ENCODE measurements around the gene KSR1. TPM values are rescaled to one million over a fixed set of nuclear protein-coding genes. Genes with fewer than 3 reads are reported as not detected.

The KSR1 gene
- total and polyA plus RNA-seq, 2 experiments from 2014 or later = 7.8 to 53.2 TPM

DNA sequence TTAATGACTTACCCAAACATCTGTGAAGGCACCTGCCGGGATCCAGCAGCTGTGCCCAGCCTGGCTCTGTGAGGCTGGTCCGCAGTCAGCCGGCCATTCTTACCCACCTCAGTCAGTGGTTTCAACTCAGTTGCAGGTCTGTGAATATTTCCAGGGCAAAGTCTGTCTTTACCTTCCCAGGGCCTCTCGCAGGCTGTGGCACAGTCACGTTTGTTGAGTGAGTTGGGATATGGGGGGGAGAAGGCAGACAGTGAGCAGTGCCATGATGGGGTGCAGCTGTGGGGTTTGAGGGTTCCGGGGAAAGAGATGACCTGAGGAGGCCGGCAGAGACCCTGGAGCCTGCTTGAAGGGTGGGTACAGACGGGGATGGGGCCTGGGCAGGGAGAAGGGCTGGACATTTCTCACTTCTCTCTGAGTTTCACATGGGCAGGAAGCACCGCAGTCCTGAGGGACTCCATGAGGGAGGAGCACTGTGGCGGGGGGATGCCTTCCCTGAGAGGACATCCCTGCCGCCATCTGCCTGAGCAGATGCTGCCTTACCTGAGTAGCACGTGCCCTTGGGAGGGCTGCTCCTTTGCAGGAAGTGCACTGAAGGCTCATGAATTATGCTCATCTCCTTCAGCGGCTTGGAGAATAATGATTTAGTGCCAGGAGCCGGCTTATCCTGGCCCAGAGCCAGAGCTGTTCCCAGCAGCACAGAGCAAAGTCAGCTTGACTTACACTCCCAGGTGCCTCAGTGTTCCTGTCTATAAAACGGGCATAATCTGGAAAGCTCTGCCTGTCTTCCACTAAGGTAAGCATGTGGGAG, 48.1 kb downstream of the KSR1 start:
- Mint-ChIP-seq H3K27ac (0 out of 2 replicates have a peak overlapping the region, but pooled peaks have one; percentile 27), H3K4me3 (no peak overlapping the region)
- peaks cover 20% of the 10 kb centered on the region for H3K4me1 ChIP-seq (ENCODE audit: insufficient read depth)

More for the DNA sequence above, 48.1 kb downstream of the KSR1 start:
- Mint-ChIP-seq H3K9me3 (peaks cover 45% of the 10 kb centered on the region), H3K4me1 (peaks cover 38% of the 10 kb centered on the region), H3K36me3 (ENCODE audit: low read depth) (peaks cover 40% of the 10 kb centered on the region), H3K27me3 (ENCODE audit: insufficient read depth, low read depth, poor library complexity) (peaks cover 7% of the 10 kb centered on the region)
- Histone ChIP-seq H3K4me3 (no peak overlapping the region), H3K4me2 (no peak overlapping the region), H3K27me3 (ENCODE audit: insufficient read depth) (no peaks in the 10 kb centered on the region), H3K27ac (ENCODE audit: low read depth) (no peak overlapping the region), H3F3A (replicated peaks; ENCODE audit: low read depth) (no peaks in the 10 kb centered on the region), H2AFZ (no peak overlapping the region), H3K9me2 (ENCODE audit: insufficient read depth) (no peaks in the 10 kb centered on the region), H3K79me2 (replicated peaks; ENCODE audit: insufficient read depth) (peaks cover 89% of the 10 kb centered on the region), H3K36me3 (ENCODE audit: insufficient read depth) (no peaks in the 10 kb centered on the region; the same call in 1 of the 2 replicates), H4K20me1 (replicated peaks; ENCODE audit: insufficient read depth) (no peaks in the 10 kb centered on the region; the same call in 1 of the 2 replicates)
- ATAC-seq = no peak
- DNase-seq (ENCODE audit: low spot score) = no peak
- no peak for TF ChIP-seq JUNB (IDR thresholded peaks at IDR 0.05; ENCODE audit: unreplicated experiment)
- no peak for TF ChIP-seq EZH2 (IDR thresholded peaks at IDR 0.05; ENCODE audit: low read depth, unreplicated experiment)
- TF ChIP-seq POLR2AphosphoS5 (IDR thresholded peaks at IDR 0.05; ENCODE audit: low read depth) = no peak
- TF ChIP-seq, protein P1, sequence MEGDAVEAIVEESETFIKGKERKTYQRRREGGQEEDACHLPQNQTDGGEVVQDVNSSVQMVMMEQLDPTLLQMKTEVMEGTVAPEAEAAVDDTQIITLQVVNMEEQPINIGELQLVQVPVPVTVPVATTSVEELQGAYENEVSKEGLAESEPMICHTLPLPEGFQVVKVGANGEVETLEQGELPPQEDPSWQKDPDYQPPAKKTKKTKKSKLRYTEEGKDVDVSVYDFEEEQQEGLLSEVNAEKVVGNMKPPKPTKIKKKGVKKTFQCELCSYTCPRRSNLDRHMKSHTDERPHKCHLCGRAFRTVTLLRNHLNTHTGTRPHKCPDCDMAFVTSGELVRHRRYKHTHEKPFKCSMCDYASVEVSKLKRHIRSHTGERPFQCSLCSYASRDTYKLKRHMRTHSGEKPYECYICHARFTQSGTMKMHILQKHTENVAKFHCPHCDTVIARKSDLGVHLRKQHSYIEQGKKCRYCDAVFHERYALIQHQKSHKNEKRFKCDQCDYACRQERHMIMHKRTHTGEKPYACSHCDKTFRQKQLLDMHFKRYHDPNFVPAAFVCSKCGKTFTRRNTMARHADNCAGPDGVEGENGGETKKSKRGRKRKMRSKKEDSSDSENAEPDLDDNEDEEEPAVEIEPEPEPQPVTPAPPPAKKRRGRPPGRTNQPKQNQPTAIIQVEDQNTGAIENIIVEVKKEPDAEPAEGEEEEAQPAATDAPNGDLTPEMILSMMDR (conservative IDR thresholded peaks at IDR 0.05; ENCODE audit: low read depth in 2 of 2) = no peak
- TF ChIP-seq, protein P2, sequence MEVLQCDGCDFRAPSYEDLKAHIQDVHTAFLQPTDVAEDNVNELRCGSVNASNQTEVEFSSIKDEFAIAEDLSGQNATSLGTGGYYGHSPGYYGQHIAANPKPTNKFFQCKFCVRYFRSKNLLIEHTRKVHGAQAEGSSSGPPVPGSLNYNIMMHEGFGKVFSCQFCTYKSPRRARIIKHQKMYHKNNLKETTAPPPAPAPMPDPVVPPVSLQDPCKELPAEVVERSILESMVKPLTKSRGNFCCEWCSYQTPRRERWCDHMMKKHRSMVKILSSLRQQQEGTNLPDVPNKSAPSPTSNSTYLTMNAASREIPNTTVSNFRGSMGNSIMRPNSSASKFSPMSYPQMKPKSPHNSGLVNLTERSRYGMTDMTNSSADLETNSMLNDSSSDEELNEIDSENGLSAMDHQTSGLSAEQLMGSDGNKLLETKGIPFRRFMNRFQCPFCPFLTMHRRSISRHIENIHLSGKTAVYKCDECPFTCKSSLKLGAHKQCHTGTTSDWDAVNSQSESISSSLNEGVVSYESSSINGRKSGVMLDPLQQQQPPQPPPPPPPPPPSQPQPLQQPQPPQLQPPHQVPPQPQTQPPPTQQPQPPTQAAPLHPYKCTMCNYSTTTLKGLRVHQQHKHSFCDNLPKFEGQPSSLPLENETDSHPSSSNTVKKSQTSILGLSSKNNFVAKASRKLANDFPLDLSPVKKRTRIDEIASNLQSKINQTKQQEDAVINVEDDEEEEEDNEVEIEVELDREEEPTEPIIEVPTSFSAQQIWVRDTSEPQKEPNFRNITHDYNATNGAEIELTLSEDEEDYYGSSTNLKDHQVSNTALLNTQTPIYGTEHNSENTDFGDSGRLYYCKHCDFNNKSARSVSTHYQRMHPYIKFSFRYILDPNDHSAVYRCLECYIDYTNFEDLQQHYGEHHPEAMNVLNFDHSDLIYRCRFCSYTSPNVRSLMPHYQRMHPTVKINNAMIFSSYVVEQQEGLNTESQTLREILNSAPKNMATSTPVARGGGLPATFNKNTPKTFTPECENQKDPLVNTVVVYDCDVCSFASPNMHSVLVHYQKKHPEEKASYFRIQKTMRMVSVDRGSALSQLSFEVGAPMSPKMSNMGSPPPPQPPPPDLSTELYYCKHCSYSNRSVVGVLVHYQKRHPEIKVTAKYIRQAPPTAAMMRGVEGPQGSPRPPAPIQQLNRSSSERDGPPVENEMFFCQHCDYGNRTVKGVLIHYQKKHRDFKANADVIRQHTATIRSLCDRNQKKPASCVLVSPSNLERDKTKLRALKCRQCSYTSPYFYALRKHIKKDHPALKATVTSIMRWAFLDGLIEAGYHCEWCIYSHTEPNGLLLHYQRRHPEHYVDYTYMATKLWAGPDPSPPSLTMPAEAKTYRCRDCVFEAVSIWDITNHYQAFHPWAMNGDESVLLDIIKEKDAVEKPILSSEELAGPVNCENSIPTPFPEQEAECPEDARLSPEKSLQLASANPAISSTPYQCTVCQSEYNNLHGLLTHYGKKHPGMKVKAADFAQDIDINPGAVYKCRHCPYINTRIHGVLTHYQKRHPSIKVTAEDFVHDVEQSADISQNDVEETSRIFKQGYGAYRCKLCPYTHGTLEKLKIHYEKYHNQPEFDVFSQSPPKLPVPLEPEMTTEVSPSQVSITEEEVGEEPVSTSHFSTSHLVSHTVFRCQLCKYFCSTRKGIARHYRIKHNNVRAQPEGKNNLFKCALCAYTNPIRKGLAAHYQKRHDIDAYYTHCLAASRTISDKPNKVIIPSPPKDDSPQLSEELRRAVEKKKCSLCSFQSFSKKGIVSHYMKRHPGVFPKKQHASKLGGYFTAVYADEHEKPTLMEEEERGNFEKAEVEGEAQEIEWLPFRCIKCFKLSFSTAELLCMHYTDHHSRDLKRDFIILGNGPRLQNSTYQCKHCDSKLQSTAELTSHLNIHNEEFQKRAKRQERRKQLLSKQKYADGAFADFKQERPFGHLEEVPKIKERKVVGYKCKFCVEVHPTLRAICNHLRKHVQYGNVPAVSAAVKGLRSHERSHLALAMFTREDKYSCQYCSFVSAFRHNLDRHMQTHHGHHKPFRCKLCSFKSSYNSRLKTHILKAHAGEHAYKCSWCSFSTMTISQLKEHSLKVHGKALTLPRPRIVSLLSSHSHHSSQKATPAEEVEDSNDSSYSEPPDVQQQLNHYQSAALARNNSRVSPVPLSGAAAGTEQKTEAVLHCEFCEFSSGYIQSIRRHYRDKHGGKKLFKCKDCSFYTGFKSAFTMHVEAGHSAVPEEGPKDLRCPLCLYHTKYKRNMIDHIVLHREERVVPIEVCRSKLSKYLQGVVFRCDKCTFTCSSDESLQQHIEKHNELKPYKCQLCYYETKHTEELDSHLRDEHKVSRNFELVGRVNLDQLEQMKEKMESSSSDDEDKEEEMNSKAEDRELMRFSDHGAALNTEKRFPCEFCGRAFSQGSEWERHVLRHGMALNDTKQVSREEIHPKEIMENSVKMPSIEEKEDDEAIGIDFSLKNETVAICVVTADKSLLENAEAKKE (CRISPR knock-in tag; IDR thresholded peaks at IDR 0.05) = no peak
- TF ChIP-seq ZNF114 (CRISPR knock-in tag; IDR thresholded peaks at IDR 0.05) = no peak
- TF ChIP-seq CREB1 (CRISPR knock-in tag; IDR thresholded peaks at IDR 0.05; ENCODE audit: low read depth) = no peak
- no peak for TF ChIP-seq EZH2phosphoT487 (IDR thresholded peaks at IDR 0.05; ENCODE audit: unreplicated experiment)
- no peak for TF ChIP-seq NANOG (IDR thresholded peaks at IDR 0.05; ENCODE audit: borderline replicate concordance)
- TF ChIP-seq, protein P3, sequence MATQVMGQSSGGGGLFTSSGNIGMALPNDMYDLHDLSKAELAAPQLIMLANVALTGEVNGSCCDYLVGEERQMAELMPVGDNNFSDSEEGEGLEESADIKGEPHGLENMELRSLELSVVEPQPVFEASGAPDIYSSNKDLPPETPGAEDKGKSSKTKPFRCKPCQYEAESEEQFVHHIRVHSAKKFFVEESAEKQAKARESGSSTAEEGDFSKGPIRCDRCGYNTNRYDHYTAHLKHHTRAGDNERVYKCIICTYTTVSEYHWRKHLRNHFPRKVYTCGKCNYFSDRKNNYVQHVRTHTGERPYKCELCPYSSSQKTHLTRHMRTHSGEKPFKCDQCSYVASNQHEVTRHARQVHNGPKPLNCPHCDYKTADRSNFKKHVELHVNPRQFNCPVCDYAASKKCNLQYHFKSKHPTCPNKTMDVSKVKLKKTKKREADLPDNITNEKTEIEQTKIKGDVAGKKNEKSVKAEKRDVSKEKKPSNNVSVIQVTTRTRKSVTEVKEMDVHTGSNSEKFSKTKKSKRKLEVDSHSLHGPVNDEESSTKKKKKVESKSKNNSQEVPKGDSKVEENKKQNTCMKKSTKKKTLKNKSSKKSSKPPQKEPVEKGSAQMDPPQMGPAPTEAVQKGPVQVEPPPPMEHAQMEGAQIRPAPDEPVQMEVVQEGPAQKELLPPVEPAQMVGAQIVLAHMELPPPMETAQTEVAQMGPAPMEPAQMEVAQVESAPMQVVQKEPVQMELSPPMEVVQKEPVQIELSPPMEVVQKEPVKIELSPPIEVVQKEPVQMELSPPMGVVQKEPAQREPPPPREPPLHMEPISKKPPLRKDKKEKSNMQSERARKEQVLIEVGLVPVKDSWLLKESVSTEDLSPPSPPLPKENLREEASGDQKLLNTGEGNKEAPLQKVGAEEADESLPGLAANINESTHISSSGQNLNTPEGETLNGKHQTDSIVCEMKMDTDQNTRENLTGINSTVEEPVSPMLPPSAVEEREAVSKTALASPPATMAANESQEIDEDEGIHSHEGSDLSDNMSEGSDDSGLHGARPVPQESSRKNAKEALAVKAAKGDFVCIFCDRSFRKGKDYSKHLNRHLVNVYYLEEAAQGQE (IDR thresholded peaks at IDR 0.05; ENCODE audit: unreplicated experiment) = no peak
- TF ChIP-seq ZNF331 (CRISPR knock-in tag; IDR thresholded peaks at IDR 0.05; ENCODE audit: low read depth) = no peak
- TF ChIP-seq, protein P4, sequence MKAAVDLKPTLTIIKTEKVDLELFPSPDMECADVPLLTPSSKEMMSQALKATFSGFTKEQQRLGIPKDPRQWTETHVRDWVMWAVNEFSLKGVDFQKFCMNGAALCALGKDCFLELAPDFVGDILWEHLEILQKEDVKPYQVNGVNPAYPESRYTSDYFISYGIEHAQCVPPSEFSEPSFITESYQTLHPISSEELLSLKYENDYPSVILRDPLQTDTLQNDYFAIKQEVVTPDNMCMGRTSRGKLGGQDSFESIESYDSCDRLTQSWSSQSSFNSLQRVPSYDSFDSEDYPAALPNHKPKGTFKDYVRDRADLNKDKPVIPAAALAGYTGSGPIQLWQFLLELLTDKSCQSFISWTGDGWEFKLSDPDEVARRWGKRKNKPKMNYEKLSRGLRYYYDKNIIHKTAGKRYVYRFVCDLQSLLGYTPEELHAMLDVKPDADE (IDR thresholded peaks at IDR 0.05) = no peak
- TF ChIP-seq STAT1 (IDR thresholded peaks at IDR 0.05; ENCODE audit: unreplicated experiment) = no peak
